Activated CD4-positive, alpha-beta T cell treated with anti-CD3 and anti-CD28 coated beads, Interleukin-2, amount 50 U/mL, for 48 hours (primary cell): ENCODE measurements around the gene ST6GAL1.
"Not testable (repeated sequence)": the region's sequence is repeated elsewhere in the genome, so short reads cannot be mapped to it uniquely, and the experiment has no call there.

Source experiments
- DNase-seq, 2 experiments: peaks; one replicate each; pipeline ENCODE4 v3.0.0-alpha.2; 2020

ST6GAL1 gene

GRCh38 chr3:186973702-186974101 lies 43.4 kb downstream of the ST6GAL1 start:
- no peak for DNase-seq

GRCh38 chr3:186974824-186975313 lies 44.5 kb downstream of the ST6GAL1 start:
- DNase-seq, result no peak

- DNase-seq, result no peak
Measured at GRCh38 chr3:186975726-186976125, 45.4 kb downstream of the ST6GAL1 start.

GRCh38 chr3:186976837-186977750 lies 46.8 kb downstream of the ST6GAL1 start:
- DNase-seq, result no peak

GRCh38 chr3:186978712-186979111 lies 48.4 kb downstream of the ST6GAL1 start:
- DNase-seq, result no peak

GRCh38 chr3:186979852-186980251 lies 49.5 kb downstream of the ST6GAL1 start:
- no peak for DNase-seq

GRCh38 chr3:186980989-186981388 lies 50.7 kb downstream of the ST6GAL1 start:
- DNase-seq, result no peak

- no peak for DNase-seq
Measured at GRCh38 chr3:186983659-186984058, 53.3 kb downstream of the ST6GAL1 start.

GRCh38 chr3:186984064-186984463 lies 53.7 kb downstream of the ST6GAL1 start:
- no peak for DNase-seq

- DNase-seq, result no peak
Measured at GRCh38 chr3:186985661-186986364, 55.5 kb downstream of the ST6GAL1 start.

- DNase-seq, result no peak
Measured at GRCh38 chr3:186986406-186986805, 56.1 kb downstream of the ST6GAL1 start.

- DNase-seq, result no peak
Measured at GRCh38 chr3:186986816-186987215, 56.5 kb downstream of the ST6GAL1 start.

- DNase-seq, result no peak
Measured at GRCh38 chr3:186988806-186989205, 58.5 kb downstream of the ST6GAL1 start.

GRCh38 chr3:186989429-186989828 lies 59.1 kb downstream of the ST6GAL1 start:
- no peak for DNase-seq

- no peak for DNase-seq
Measured at GRCh38 chr3:186990277-186990676, 60.0 kb downstream of the ST6GAL1 start.

- DNase-seq, result no peak
Measured at GRCh38 chr3:186990878-186991308, 60.6 kb downstream of the ST6GAL1 start.

- no peak for DNase-seq
Measured at GRCh38 chr3:186991470-186991869, 61.1 kb downstream of the ST6GAL1 start.

- not testable (repeated sequence) for DNase-seq
Measured at GRCh38 chr3:186992096-186992495, 61.8 kb downstream of the ST6GAL1 start.

- no peak for DNase-seq
Measured at GRCh38 chr3:186993210-186993782, 63.0 kb downstream of the ST6GAL1 start.

GRCh38 chr3:186994000-186994955 lies 64.0 kb downstream of the ST6GAL1 start:
- no peak for DNase-seq

- no peak for DNase-seq
Measured at GRCh38 chr3:186996356-186996755, 66.0 kb downstream of the ST6GAL1 start.

- DNase-seq, result no peak
Measured at GRCh38 chr3:186997061-186997460, 66.7 kb downstream of the ST6GAL1 start.
